ENCODE data around the gene GSTK1.

GSTK1 gene

DNA sequence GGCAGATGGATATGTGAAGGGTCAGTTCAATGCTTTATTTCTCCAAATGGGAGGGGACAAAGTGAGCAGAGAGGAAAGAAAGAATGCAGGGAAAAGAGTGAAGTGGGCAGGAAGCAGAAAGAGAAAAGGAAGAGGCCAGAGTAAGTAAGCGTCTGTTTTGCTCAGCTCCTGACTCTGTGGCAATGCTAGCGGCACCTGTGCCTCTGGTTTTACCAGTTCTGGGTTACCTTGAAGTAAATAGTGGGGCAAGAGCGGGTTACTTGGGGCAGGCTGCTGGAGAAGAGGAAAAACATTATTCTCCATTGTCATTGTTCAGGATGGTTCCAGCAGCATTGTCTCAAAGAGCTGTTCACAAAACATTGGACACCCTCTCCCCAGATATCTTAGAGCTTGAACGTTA, 39.5 kb upstream of the GSTK1 start:
- H3K9me3 ChIP-seq = no peaks in the 10 kb centered on the region
- no peak overlapping the region for H3K4me3 ChIP-seq
- no peak overlapping the region for H3K27ac ChIP-seq
- no peak for TF ChIP-seq Cebpa-rat (IDR thresholded peaks at IDR 0.05)
- H3K27me3 ChIP-seq = no peaks in the 10 kb centered on the region
- H3K4me2 ChIP-seq = no peak overlapping the region
- no peaks in the 10 kb centered on the region for H4K20me1 ChIP-seq
- no peaks in the 10 kb centered on the region for H3K4me1 ChIP-seq
- no peaks in the 10 kb centered on the region for H3K36me3 ChIP-seq
- H3K9ac ChIP-seq = no peak overlapping the region

DNA sequence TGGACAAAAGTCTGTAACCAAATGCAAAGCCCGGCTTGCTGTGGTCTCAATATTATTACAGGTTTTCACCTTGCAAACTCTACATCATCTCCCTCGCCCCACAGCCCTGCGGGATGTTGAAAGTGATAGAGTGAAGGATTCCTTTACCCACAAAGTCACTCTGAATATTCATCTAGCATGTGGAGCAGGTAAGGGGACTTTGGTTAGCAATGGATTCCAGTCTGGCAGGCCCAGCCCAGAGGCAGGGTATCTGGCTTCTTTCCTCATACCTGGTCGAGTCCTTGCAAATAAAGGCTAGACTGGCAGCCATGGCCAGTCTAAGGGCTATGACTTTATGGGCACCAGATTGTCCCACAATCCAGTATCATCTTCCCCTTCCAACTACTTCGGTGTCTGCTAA, 38.2 kb upstream of the GSTK1 start:
- H3K27ac ChIP-seq = no peak overlapping the region
- H3K9me3 ChIP-seq = no peaks in the 10 kb centered on the region
- no peaks in the 10 kb centered on the region for H4K20me1 ChIP-seq
- H3K27me3 ChIP-seq = no peaks in the 10 kb centered on the region
- no peak overlapping the region for H3K4me3 ChIP-seq
- no peak overlapping the region for H3K9ac ChIP-seq
- no peak for TF ChIP-seq Cebpa-rat (IDR thresholded peaks at IDR 0.05)
- H3K4me1 ChIP-seq = no peaks in the 10 kb centered on the region
- H3K36me3 ChIP-seq = no peaks in the 10 kb centered on the region
- no peak overlapping the region for H3K4me2 ChIP-seq

GRCh38 chr7:143227806-143228205, 35.4 kb upstream of the GSTK1 start:
- no peak overlapping the region for H3K9ac ChIP-seq
- no peak overlapping the region for H3K4me2 ChIP-seq
- H3K4me3 ChIP-seq = no peak overlapping the region
- TF ChIP-seq Cebpa-rat (IDR thresholded peaks at IDR 0.05) = no peak
- H3K27ac ChIP-seq = no peak overlapping the region
- 0 out of 2 replicates have a peak, but pooled peaks cover under 1% of the 10 kb centered on the region for H3K9me3 ChIP-seq
- H4K20me1 ChIP-seq = no peaks in the 10 kb centered on the region
- no peaks in the 10 kb centered on the region for H3K27me3 ChIP-seq
- H3K36me3 ChIP-seq = no peaks in the 10 kb centered on the region
- no peaks in the 10 kb centered on the region for H3K4me1 ChIP-seq

DNA sequence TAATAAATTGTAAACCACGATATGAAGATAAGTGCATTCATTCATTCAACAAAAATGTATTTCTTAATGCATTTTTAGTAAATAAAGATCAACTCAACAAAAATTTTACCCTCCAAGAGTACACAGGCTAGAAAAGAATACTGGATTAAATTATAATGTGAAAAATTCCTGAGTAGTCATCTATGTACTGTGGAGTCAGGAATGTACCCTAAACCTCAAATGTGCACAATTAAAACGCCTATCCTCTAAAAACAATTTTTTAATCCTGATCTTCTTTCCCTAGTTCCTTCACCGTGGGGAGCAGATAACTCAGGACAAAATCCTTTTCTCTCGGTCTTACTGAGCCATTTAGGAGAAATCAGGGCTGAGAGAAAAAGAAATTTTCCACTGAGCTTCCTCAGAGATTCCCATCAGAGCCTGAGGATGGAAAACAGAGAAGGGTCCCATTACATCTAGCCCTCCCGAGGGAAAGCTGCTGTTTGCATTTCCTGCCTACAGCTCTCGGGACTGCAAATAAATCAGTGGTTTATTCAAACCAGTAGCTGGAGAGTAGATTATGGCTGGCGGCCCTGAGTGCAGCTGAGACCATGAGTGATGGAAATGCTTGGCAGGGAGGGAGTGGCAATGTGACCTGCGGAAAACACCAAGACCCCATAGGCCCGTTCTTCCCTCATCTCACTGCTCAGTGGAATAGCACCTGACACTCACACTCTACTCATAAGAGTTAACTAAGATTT, 34.0 kb upstream of the GSTK1 start:
- Histone ChIP-seq H3K27ac (no peak overlapping the region), H3K4me3 (no peak overlapping the region), H3K27me3 (no peaks in the 10 kb centered on the region), H4K20me1 (no peaks in the 10 kb centered on the region), H3K4me2 (no peak overlapping the region), H3K9me3 (peaks cover 4% of the 10 kb centered on the region; the same call in 1 of the 2 replicates), H3K36me3 (no peaks in the 10 kb centered on the region), H3K4me1 (no peaks in the 10 kb centered on the region), H3K9ac (no peak overlapping the region)
- TF ChIP-seq Cebpa-rat (IDR thresholded peaks at IDR 0.05) = no peak

DNA sequence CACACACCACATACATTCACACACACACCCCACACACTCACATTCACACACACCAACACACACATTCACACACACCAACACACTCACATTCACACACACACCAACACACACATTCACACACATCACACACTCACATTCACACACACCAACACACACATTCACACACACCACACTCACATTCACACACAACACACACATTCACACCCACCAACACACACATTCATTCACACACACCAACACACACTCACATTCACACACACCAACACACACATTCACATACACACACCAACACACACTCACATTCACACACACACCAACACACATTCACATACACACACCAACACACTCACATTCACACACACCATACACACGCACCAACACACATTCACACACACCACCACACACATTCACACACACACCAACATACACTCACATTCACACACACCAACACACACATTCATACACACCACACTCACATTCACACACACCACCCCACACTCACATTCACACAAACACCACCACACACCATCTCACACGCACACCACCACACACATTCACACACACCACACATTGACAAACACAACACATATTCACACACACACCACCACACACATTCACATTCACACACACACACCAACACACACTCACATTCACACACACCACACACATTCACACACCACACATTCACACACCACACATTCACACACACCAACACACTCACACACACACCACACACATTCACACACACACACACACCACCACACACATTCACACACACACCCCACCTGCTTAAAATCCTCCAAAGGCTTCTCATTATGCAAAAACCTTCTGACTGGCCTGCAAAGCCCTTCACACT, 32.4 kb upstream of the GSTK1 start:
- Histone ChIP-seq H3K9me3 (peaks cover 4% of the 10 kb centered on the region), H3K4me1 (no peaks in the 10 kb centered on the region), H3K27ac (no peak overlapping the region), H3K9ac (no peak overlapping the region), H3K36me3 (no peaks in the 10 kb centered on the region), H3K4me3 (no peak overlapping the region), H3K4me2 (no peak overlapping the region), H3K27me3 (no peaks in the 10 kb centered on the region), H4K20me1 (no peaks in the 10 kb centered on the region)
- no peak for TF ChIP-seq Cebpa-rat (IDR thresholded peaks at IDR 0.05)

- Histone ChIP-seq H3K4me3 (no peak overlapping the region), H3K27ac (no peak overlapping the region), H3K27me3 (no peaks in the 10 kb centered on the region), H3K4me1 (no peaks in the 10 kb centered on the region), H3K36me3 (no peaks in the 10 kb centered on the region), H4K20me1 (no peaks in the 10 kb centered on the region), H3K4me2 (no peak overlapping the region), H3K9ac (no peak overlapping the region), H3K9me3 (peaks cover 25% of the 10 kb centered on the region)
- TF ChIP-seq Cebpa-rat (IDR thresholded peaks at IDR 0.05) = no peak
Measured at GRCh38 chr7:143233816-143234532, 29.3 kb upstream of the GSTK1 start.

- H3K27ac ChIP-seq = no peak overlapping the region
- H3K4me1 ChIP-seq = no peaks in the 10 kb centered on the region
- no peak overlapping the region for H3K4me3 ChIP-seq
- H3K4me2 ChIP-seq = no peak overlapping the region
- H3K9me3 ChIP-seq = peaks cover 25% of the 10 kb centered on the region
- no peaks in the 10 kb centered on the region for H3K27me3 ChIP-seq
- TF ChIP-seq Cebpa-rat (IDR thresholded peaks at IDR 0.05) = no peak
- H3K36me3 ChIP-seq = no peaks in the 10 kb centered on the region
- no peaks in the 10 kb centered on the region for H4K20me1 ChIP-seq
- H3K9ac ChIP-seq = no peak overlapping the region
Measured at GRCh38 chr7:143234533-143234875, 28.7 kb upstream of the GSTK1 start.

GRCh38 chr7:143235561-143235960, 27.7 kb upstream of the GSTK1 start:
- no peak overlapping the region for H3K4me2 ChIP-seq
- H3K36me3 ChIP-seq = no peaks in the 10 kb centered on the region
- no peak overlapping the region for H3K4me3 ChIP-seq
- TF ChIP-seq Cebpa-rat (IDR thresholded peaks at IDR 0.05) = no peak
- H3K27me3 ChIP-seq = no peaks in the 10 kb centered on the region
- no peak overlapping the region for H3K27ac ChIP-seq
- H3K9ac ChIP-seq = no peak overlapping the region
- H3K4me1 ChIP-seq = no peaks in the 10 kb centered on the region
- no peaks in the 10 kb centered on the region for H4K20me1 ChIP-seq
- peaks cover 25% of the 10 kb centered on the region for H3K9me3 ChIP-seq

GRCh38 chr7:143236408-143236990, 26.7 kb upstream of the GSTK1 start:
- no peak overlapping the region for H3K4me2 ChIP-seq
- no peaks in the 10 kb centered on the region for H3K36me3 ChIP-seq
- no peak for TF ChIP-seq Cebpa-rat (IDR thresholded peaks at IDR 0.05)
- H3K27ac ChIP-seq = no peak overlapping the region
- H3K9ac ChIP-seq = no peak overlapping the region
- H4K20me1 ChIP-seq = no peaks in the 10 kb centered on the region
- H3K9me3 ChIP-seq = peaks cover 25% of the 10 kb centered on the region
- no peaks in the 10 kb centered on the region for H3K4me1 ChIP-seq
- no peak overlapping the region for H3K4me3 ChIP-seq
- no peaks in the 10 kb centered on the region for H3K27me3 ChIP-seq

Data from BLaER1 (cell line).